HL-60 (cell line): Measurements from ENCODE around the gene C1orf141.

Source experiments
- TF ChIP-seq, protein P1 (sequence below): IDR thresholded peaks from one replicate; pipeline ENCODE4 v1.5.1; 2011; ENCODE audit warnings: low read length, control low read depth, inconsistent platforms; ENCODE audit not compliant: insufficient read depth
- TF ChIP-seq, protein P2 (sequence below): IDR thresholded peaks from 2 replicates; pipeline ENCODE4 v1.6.1; 2012; ENCODE audit warnings: low read depth; ENCODE audit not compliant: insufficient replicate concordance

DNA sequence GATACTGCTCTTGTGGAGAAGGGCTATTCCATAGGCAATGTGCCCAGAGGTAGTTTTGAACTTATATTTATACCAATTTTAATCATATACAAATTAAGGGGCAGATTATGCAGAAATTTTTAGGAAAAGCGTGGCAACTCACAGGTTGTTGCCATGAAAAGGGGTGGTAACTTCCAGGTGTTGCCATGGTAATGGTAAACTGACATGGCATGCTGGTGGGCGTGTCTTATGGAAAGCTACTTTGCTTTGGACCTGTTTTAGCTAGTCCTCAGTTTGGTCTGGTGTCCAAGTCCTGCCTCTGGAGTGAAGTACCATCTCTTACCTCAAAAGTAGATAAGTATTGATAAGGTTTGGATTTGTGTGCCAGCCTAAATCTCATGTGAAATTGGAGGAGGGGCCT, 23.6 kb upstream of the C1orf141 start:
- TF ChIP-seq, protein P1, sequence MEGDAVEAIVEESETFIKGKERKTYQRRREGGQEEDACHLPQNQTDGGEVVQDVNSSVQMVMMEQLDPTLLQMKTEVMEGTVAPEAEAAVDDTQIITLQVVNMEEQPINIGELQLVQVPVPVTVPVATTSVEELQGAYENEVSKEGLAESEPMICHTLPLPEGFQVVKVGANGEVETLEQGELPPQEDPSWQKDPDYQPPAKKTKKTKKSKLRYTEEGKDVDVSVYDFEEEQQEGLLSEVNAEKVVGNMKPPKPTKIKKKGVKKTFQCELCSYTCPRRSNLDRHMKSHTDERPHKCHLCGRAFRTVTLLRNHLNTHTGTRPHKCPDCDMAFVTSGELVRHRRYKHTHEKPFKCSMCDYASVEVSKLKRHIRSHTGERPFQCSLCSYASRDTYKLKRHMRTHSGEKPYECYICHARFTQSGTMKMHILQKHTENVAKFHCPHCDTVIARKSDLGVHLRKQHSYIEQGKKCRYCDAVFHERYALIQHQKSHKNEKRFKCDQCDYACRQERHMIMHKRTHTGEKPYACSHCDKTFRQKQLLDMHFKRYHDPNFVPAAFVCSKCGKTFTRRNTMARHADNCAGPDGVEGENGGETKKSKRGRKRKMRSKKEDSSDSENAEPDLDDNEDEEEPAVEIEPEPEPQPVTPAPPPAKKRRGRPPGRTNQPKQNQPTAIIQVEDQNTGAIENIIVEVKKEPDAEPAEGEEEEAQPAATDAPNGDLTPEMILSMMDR = no peak
- TF ChIP-seq, protein P2, sequence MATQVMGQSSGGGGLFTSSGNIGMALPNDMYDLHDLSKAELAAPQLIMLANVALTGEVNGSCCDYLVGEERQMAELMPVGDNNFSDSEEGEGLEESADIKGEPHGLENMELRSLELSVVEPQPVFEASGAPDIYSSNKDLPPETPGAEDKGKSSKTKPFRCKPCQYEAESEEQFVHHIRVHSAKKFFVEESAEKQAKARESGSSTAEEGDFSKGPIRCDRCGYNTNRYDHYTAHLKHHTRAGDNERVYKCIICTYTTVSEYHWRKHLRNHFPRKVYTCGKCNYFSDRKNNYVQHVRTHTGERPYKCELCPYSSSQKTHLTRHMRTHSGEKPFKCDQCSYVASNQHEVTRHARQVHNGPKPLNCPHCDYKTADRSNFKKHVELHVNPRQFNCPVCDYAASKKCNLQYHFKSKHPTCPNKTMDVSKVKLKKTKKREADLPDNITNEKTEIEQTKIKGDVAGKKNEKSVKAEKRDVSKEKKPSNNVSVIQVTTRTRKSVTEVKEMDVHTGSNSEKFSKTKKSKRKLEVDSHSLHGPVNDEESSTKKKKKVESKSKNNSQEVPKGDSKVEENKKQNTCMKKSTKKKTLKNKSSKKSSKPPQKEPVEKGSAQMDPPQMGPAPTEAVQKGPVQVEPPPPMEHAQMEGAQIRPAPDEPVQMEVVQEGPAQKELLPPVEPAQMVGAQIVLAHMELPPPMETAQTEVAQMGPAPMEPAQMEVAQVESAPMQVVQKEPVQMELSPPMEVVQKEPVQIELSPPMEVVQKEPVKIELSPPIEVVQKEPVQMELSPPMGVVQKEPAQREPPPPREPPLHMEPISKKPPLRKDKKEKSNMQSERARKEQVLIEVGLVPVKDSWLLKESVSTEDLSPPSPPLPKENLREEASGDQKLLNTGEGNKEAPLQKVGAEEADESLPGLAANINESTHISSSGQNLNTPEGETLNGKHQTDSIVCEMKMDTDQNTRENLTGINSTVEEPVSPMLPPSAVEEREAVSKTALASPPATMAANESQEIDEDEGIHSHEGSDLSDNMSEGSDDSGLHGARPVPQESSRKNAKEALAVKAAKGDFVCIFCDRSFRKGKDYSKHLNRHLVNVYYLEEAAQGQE = no peak
